ENCODE results near the gene MLLT3.

The MLLT3 gene

DNA sequence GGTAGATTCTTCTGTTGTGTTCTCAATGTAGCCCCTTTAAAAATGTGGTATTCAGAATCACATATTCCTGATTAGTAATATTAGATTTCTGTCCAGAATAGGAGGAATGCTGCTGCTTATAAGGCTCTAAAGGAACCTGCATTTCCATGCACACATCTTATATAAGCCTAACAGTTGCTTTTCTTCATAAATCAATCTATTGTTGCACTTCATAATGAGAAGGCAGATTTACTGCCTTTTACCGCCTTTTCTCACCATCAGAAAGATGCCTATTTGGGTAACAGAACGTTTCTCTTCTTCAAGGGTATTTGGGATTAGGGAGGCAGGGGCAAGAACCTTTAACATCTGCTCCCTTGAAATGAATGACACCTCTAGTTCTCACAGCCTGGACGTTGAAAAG lies 243.4 kb downstream of the MLLT3 start:
- TF ChIP-seq SIN3A (IDR thresholded peaks at IDR 0.05; ENCODE audit: borderline replicate concordance, insufficient read depth, low read length) = no peak
- TF ChIP-seq, protein P1, sequence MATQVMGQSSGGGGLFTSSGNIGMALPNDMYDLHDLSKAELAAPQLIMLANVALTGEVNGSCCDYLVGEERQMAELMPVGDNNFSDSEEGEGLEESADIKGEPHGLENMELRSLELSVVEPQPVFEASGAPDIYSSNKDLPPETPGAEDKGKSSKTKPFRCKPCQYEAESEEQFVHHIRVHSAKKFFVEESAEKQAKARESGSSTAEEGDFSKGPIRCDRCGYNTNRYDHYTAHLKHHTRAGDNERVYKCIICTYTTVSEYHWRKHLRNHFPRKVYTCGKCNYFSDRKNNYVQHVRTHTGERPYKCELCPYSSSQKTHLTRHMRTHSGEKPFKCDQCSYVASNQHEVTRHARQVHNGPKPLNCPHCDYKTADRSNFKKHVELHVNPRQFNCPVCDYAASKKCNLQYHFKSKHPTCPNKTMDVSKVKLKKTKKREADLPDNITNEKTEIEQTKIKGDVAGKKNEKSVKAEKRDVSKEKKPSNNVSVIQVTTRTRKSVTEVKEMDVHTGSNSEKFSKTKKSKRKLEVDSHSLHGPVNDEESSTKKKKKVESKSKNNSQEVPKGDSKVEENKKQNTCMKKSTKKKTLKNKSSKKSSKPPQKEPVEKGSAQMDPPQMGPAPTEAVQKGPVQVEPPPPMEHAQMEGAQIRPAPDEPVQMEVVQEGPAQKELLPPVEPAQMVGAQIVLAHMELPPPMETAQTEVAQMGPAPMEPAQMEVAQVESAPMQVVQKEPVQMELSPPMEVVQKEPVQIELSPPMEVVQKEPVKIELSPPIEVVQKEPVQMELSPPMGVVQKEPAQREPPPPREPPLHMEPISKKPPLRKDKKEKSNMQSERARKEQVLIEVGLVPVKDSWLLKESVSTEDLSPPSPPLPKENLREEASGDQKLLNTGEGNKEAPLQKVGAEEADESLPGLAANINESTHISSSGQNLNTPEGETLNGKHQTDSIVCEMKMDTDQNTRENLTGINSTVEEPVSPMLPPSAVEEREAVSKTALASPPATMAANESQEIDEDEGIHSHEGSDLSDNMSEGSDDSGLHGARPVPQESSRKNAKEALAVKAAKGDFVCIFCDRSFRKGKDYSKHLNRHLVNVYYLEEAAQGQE (IDR thresholded peaks at IDR 0.05; ENCODE audit: insufficient read depth in 1 of 2, low read depth in 2 of 2, low read length in 2 of 2) = no peak

DNA sequence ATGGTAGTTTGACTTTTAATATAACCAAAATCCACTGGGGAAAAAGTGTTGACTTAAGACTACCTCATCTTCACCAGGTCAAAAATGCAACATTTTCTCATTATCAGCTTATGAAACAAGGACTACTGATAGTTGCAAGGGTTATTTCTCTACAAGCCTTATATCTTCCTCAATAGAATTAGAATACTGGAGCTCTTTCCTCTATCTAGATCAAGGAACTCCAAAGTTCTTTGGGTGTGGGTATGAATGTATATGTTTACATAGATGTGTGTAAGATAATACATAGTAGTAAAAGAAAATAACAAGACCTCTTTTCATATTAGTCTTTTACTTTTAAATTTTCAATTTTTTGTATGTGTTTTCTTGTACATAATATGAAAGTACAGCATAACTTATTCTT lies 244.5 kb downstream of the MLLT3 start:
- TF ChIP-seq, protein P1 (IDR thresholded peaks at IDR 0.05; ENCODE audit: insufficient read depth in 1 of 2, low read depth in 2 of 2, low read length in 2 of 2) = no peak
- TF ChIP-seq POLR2AphosphoS5 (IDR thresholded peaks at IDR 0.05; ENCODE audit: low read depth, low read length) = no peak
- TF ChIP-seq SIN3A (IDR thresholded peaks at IDR 0.05; ENCODE audit: borderline replicate concordance, insufficient read depth, low read length) = no peak

DNA sequence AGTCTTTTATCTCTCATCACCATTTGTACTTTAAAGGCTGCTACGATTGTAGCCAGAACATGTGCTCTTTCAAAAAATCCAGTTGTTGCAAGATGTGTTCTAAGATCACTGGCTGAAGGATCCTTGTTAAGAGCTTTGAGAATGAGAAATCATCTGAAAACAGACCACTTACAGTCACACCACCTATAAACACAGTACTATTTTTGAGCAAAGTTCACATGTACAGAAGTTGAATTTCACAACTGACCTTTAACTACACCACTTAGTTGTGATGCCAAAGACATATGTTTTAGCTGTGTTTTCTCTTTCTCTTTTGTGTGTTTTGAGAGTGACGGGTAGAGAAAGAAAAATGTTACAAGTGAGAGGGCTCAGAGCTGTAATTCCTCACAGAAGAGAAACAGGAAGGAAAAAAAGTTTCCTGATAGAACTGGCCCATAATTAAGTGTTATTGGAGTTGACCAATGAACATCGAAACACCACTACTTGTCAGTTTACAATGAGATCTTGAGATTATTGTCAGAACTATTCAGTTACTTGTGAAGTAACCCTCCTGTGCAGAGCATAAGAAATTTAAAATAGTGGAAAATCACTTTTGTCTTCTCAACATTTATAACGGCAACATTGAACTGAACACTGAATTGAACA lies 245.4 kb downstream of the MLLT3 start:
- TF ChIP-seq SIN3A (IDR thresholded peaks at IDR 0.05; ENCODE audit: borderline replicate concordance, insufficient read depth, low read length) (no peak), POLR2AphosphoS5 (IDR thresholded peaks at IDR 0.05; ENCODE audit: low read depth, low read length) (no peak)
- TF ChIP-seq, protein P1 (IDR thresholded peaks at IDR 0.05; ENCODE audit: insufficient read depth in 1 of 2, low read depth in 2 of 2, low read length in 2 of 2) = no peak

DNA sequence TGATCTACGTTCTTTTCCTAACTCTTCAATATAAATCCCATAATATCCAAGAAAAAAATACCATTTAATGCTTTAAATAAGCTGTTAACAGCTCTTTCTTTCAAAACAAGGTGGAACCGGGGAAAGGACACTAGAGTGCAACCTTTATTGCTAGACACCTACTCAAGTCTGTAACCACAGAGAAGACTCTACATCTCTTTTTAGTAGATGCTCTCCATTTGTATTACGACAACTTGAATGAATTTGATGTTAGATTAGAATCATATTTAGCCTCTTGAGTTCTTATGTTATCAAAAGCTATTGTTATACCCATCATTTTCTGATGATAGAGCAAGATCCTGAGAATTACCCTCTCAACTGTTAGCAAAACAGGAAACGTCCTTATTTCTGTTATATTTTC lies 246.3 kb downstream of the MLLT3 start:
- TF ChIP-seq, protein P1 (IDR thresholded peaks at IDR 0.05; ENCODE audit: insufficient read depth in 1 of 2, low read depth in 2 of 2, low read length in 2 of 2) = no peak
- no peak for TF ChIP-seq TAF1 (IDR thresholded peaks at IDR 0.05; ENCODE audit: borderline replicate concordance, insufficient read depth, low read length)
- no peak for TF ChIP-seq SIN3A (IDR thresholded peaks at IDR 0.05; ENCODE audit: borderline replicate concordance, insufficient read depth, low read length)
- TF ChIP-seq POLR2AphosphoS5 (IDR thresholded peaks at IDR 0.05; ENCODE audit: low read depth, low read length) = no peak
- TF ChIP-seq FOXP2 (optimal IDR thresholded peaks at IDR 0.05; ENCODE audit: borderline replicate concordance, extremely low read depth, extremely low read length, insufficient read depth) = no peak

DNA sequence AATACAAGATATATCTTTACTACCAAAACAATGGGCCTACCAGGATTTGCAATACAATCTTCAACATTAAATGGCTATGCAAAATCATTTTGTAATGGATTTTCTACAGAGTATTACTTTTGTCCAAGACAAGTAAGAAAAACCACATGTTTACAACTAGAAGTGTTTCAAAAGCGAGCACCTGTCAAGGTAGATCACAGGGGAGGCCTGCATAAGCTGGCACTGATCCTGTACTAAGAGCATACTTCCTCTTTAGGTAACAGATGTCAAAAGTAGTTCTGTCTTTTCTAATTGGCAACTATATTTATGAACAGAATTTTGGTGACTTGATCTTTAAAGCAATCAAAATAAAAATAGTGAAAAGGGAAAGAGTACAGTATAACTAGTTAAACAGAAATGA lies 249.0 kb downstream of the MLLT3 start:
- no peak for TF ChIP-seq POLR2AphosphoS5 (IDR thresholded peaks at IDR 0.05; ENCODE audit: low read depth, low read length)
- TF ChIP-seq, protein P1 (IDR thresholded peaks at IDR 0.05; ENCODE audit: insufficient read depth in 1 of 2, low read depth in 2 of 2, low read length in 2 of 2) = no peak
- TF ChIP-seq FOXP2 (optimal IDR thresholded peaks at IDR 0.05; ENCODE audit: borderline replicate concordance, extremely low read depth, extremely low read length, insufficient read depth) = no peak
- TF ChIP-seq TAF1 (IDR thresholded peaks at IDR 0.05; ENCODE audit: borderline replicate concordance, insufficient read depth, low read length) = no peak
- TF ChIP-seq SIN3A (IDR thresholded peaks at IDR 0.05; ENCODE audit: borderline replicate concordance, insufficient read depth, low read length) = no peak

All from PFSK-1 (cell line).